Epithelial cell of prostate (primary cell): ENCODE results near the gene OTUD3.
"Not testable (repeated sequence)": the region's sequence is repeated elsewhere in the genome, so short reads cannot be mapped to it uniquely, and the experiment has no call there.

Experiments used
- DNase-seq: peaks from one replicate; pipeline ENCODE4 v3.0.0-alpha.2; 2011; ENCODE audit warnings: low read depth, low spot score
- H3K27ac ChIP-seq: fragments of 450-650 bp; 2 replicates; pipeline ENCODE4 v1.5.1; 2017; ENCODE audit warnings: mild to moderate bottlenecking

Gene OTUD3, protein sequence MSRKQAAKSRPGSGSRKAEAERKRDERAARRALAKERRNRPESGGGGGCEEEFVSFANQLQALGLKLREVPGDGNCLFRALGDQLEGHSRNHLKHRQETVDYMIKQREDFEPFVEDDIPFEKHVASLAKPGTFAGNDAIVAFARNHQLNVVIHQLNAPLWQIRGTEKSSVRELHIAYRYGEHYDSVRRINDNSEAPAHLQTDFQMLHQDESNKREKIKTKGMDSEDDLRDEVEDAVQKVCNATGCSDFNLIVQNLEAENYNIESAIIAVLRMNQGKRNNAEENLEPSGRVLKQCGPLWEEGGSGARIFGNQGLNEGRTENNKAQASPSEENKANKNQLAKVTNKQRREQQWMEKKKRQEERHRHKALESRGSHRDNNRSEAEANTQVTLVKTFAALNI

DNA sequence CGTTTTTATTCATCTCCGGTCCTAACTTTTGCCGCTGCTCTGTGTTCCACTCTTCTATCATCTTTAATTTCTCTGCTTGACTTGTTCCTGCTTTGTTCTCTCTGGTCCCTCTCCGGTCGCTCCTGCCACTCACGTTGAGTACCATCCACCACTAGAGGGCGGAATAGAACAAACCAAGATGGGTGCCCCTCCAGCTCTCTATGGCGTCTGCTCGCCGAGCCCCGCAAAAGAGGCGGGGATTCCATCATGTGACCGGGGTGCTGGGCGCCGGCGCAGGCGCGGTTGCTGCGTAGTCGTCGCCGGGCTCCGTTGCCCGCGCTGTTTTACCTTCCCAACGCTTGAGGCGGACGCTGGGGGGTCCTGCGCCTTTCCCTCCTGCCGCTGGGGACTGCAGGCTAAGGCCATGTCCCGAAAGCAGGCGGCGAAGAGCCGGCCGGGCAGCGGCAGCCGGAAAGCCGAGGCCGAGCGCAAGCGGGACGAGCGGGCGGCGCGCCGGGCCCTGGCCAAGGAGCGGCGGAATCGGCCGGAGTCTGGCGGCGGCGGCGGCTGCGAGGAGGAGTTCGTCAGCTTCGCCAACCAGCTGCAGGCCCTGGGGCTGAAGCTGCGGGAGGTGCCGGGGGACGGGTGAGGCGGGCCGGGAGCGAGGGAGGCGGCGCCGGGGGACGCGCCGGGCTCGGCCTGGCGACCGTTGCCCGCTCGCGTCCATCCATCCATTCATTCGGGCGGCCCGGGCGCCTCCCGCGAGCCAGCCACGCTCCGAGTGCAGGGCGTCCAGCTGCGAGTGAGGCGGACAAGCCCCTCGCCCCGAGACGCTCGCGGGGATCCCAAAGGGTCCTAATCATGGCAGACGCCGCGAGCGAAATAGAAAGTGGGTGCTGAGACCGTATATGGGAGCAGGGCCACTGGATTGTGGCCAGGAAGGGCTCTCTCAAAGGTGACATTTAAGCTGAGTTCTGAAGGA is at the start of gene OTUD3:
TSS of gene OTUD3 (plus strand) at position 285 of the 961 bp plus-strand sequence. CDS start at position 404, 119 bp downstream.
- peak within 1 kb of the TSS; percentile 77 for H3K27ac ChIP-seq
- DNase-seq, result peak; percentile 74

- no peak overlapping the region for H3K27ac ChIP-seq
- no peak for DNase-seq
Observed at GRCh38 chr1:19835578-19835977, 46.6 kb upstream of the OTUD3 start.

DNA sequence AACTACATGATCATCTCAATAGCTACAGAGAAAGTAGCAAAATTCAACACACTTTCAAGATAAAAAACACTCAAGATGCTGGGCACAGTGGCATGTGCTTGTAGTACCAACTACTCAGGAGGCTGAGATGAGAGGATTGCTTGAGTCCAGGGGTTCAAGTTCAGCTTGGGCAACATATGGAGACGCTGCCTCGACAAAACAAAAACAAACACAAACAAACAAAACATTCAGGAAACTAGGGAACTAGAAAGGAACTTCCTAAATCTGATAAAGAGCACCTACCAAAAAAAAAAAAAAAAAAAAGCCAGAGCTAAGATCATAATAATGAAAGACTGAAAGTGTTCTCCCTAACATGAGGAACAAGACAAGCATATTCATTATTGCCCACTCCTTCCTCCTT is 44.3 kb upstream of the OTUD3 start:
- no peak for DNase-seq
- H3K27ac ChIP-seq, result no peak overlapping the region

DNA sequence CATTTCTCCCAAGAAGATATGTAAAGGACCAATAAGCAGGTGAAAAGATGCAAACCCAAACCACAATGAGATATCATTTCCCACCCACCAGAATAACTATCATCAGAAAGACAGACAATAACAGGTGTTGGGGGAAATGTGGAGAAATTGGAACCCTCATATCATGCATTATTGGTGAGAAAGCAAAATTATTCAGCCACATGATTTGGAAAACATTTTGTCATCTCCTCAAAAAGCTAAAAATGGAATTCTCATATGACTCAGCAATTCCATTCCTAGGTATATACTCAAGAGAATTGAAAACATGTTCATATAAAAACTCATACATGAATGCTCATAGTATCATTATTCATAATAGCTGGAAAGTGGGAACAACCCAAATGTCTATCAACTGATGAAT is 42.0 kb upstream of the OTUD3 start:
- DNase-seq, result no peak
- no peak overlapping the region for H3K27ac ChIP-seq

DNA sequence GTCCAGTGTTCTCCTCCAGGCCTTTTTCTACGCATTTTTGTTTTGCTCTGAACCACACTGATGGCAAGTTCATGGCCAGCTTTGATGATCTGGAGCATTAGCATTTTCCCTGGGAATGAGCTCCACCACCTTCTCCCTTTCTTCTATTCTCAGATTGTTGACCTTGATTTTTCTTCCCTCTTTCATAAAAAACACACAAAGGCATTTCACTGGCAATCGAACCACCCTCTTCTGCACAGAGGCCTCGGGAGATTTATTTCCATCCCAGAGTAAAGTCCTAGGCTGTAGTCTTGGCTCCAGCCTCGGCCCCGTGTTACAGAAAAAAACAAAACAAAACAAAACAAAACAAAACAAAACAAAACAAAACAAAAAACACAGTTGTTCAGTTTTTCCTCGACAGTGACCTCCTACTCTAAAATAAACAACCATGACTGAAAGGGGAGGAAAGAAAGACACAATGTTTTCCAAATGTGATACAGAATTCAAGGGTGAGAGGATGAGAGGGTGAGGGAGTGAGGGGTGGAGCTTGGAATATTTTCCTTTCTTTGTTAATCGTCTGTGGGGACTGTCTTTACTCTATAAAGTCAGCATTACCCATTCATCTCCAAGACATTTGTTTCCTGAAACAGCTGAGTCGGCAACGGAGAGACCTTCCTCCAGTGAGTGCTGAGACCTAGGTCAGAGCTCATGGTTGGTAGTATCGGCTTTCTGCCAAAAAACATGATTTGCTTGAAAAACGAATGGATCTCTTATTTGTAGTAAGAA is 37.3 kb upstream of the OTUD3 start:
- DNase-seq, result no peak
- H3K27ac ChIP-seq, result no peak overlapping the region

- no peak for DNase-seq
- H3K27ac ChIP-seq, result no peak overlapping the region
Observed at GRCh38 chr1:19845555-19845954, 36.6 kb upstream of the OTUD3 start.

GRCh38 chr1:19846338-19846737 is 35.9 kb upstream of the OTUD3 start:
- DNase-seq, result no peak
- no peak overlapping the region for H3K27ac ChIP-seq

- not testable (repeated sequence) for H3K27ac ChIP-seq, DNase-seq
Observed at GRCh38 chr1:19847334-19847733, 34.9 kb upstream of the OTUD3 start.

DNA sequence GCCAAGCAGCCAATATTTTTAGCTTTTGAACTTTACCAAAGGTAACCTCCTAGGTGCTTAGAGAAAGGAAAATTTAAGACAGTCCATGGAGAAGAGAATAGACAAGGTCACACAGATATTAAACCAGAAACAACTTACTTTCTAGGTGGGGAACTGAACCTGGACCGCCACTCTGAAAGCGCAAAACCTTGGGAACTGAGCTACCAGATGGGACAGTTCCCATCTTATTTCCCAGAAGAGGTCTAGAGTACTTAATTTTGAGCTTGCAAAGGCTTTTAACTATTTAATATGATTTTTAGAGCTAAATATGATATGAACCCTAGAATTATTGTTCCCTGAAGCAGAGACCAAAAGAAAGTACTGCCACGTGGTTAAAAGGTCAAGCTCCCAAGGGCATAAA is 32.9 kb upstream of the OTUD3 start:
- not testable (repeated sequence) for DNase-seq, H3K27ac ChIP-seq

DNA sequence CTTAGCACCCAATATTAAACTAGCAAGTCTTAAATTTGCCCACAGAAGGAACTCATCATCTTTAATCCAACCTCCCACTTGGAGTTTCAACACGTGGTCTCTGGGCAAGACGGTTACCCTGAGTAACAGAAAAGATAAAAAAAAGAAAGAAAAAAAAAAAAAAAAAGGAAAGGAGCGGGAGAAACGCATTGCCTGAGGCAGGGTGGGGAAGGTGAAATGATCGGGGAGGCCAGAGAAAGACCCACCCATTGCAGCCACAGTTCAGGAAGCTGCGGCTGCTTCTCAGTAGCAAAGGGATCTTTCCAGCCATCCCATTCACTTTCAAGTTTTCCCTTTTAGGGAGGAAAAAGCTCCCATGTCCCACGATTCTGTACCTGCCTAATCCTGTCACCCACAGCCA is 32.0 kb upstream of the OTUD3 start:
- DNase-seq, result no peak
- H3K27ac ChIP-seq, result no peak overlapping the region

DNA sequence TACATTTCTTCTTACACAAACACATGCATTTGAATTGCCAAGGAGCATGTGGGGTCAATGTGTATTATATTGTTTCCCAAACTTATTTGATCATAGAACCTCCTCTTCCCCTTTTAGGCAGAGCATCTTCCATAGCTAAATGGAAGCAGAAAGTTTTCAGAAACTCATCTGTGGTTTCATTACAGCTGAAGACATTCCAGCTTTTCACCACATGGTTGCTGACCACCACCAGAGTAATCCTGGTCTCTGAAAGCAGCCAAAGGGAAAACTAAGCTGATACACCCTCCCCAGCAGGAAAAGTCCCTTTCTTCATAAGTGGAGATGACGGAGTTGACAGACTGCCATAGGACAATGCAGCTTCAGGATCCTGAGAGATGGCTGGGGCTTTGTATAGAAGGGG is 30.2 kb upstream of the OTUD3 start:
- no peak overlapping the region for H3K27ac ChIP-seq
- no peak for DNase-seq

DNA sequence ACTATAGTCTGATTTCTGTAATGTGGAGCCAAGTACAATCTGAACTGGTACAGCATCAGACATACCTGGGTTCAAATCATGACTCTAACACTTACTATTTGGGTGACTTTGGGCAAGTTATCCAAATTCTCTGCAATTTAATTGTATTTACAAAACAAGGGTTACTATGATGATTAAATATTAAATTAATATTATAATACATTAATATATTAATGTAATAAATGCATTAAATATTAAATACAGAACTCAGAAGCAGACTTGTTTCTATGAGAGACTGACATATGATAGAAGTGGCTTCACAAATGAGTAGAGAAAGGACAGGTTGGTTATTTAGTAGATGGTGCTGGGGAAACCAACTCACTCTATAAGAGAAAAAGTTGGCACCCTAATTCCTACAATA is 27.3 kb upstream of the OTUD3 start:
- no peak for DNase-seq
- H3K27ac ChIP-seq, result no peak overlapping the region

DNA sequence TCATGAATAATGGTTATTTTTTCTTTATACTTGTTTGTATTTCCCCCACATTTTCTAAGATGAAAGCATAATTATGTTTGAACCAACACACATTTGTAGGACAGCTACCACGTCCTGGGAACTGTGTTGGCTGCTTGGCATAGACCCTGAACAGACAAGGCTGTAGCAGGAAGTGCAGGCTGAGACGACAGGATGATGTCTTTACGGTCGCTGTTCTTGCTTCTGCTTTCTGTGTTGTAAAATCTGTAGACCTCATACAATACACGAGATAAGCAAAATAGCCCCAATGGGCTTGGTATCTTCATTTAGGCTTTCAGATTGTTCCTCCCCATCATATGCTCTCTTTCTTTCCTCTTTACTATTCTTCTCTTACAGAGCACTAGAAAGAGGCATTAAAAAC is 23.3 kb upstream of the OTUD3 start:
- no peak for DNase-seq
- H3K27ac ChIP-seq, result no peak overlapping the region

DNA sequence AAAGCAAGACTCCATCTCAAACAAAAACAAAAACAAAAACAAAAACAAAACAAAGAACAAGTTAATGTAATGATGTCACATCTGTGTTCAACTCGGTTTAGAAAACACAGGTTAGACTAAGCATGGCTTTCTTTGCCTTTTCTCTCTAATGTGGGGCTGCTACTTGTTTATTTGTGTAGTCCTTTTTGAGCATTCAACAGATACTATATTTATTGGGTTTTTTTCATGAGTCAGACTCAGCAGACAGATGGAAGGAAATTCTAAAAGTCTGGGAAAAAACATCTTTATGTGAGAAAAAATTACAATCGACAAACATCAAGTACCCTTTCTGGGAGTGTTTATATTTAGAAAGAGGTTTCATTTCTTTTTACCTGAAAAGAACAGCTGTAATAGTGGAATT is 22.3 kb upstream of the OTUD3 start:
- H3K27ac ChIP-seq, result no peak overlapping the region
- DNase-seq, result no peak

DNA sequence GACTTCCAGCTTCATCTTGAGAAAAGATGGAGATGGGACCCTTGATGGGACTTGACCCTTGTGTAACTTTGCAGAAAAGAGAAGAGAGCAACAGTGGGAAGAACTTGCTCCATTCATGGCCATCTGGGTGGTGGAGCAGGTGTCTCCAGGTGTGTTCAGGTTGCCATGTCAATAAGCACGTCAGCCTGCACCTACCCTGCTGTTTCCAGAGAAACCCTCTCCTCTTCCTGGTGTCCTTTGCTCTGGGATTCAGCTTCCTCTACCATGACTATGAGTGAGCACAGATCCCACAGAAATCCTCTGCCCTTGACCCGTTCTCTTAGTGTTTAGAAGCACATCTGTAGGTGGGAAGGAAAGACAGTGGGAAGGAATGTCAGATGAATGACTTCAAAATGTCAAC is 21.8 kb upstream of the OTUD3 start:
- DNase-seq, result no peak
- H3K27ac ChIP-seq, result no peak overlapping the region

DNA sequence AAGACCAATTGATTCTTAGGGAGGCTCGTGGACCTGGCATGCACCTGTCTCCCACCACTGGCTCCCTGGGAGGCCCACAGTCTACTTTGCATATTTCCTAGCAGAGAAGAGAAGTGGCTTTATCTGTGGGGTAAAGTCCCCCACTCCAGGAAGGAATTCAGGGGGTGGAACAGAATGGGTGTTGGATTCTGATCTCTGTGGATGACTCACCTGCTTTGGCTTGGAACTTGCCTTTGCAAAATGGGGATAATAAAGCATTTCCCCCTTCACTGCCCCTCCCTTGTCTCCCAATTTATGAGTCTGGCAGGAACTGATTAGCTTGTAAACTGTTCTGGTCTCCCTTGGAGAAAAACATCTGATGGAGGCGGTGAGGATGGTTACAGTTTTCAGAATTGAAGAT is 21.2 kb upstream of the OTUD3 start:
- DNase-seq, result no peak
- H3K27ac ChIP-seq, result no peak overlapping the region

- peak overlapping the region; percentile 30 for H3K27ac ChIP-seq
- no peak for DNase-seq
Observed at GRCh38 chr1:19861842-19862530, 20.2 kb upstream of the OTUD3 start.

DNA sequence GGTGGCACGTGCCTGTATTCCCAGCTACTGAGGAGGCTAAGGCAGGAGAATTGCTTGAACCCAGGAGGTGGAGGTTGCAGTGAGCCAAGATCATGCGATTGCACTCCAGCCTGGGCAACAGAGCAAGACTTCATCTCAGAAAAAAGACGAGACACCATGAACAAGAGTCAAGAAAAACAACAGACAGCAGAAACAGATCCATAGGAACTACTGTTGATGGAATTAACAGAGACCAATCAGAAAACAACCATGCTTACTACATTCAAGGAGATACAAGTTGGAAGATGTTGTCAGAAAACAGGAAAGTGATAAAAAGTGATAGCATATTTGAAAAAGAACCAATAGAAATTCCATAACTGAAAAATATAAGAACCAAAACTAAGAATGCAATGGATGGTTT is 19.3 kb upstream of the OTUD3 start:
- DNase-seq, result no peak

GRCh38 chr1:19864570-19865160 is 17.5 kb upstream of the OTUD3 start:
- DNase-seq, result no peak
- no peak overlapping the region for H3K27ac ChIP-seq

More for the DNA sequence above, 19.3 kb upstream of the OTUD3 start:
- peak overlapping the region; percentile 61 for H3K27ac ChIP-seq

DNA sequence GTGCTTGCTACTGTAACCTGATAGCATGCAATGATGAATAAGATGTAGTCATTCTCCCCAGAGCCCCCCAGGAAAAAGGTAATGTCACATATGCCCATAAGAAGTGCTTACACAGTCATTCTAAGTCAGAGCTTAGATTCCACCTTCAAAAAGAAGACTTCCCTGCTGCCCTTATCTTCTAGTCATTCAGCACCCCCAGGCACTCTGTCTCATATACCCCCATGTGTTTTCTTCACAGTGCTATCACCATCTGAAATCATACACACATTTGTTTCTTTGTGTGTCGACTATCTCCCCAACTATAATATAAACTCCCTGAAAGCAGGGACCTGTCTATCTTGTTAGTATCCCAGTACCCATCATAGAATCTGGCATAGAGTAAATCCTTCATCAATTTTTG is 16.2 kb upstream of the OTUD3 start:
- no peak overlapping the region for H3K27ac ChIP-seq

More for the DNA sequence above, 16.2 kb upstream of the OTUD3 start:
- no peak for DNase-seq
